ENCODE results near the gene MESD.

The MESD gene

GRCh38 chr15:80913541-80913940 lies 76.1 kb downstream of the MESD start:
- Histone ChIP-seq H3K36me3 (no peaks in the 10 kb centered on the region), H3K4me3 (ENCODE audit: low read depth in 1 of 2, low read length in 1 of 2) (no peak overlapping the region), H3K9me3 (no peaks in the 10 kb centered on the region), H3K27me3 (no peaks in the 10 kb centered on the region), H3K27ac (no peak overlapping the region), H3K4me1 (ENCODE audit: control insufficient read depth in 1 of 2, insufficient read depth in 1 of 2, low read depth in 1 of 2, low read length in 1 of 2) (no peaks in the 10 kb centered on the region)
- no peak for TF ChIP-seq CTCF (IDR thresholded peaks at IDR 0.05)

- H3K36me3 ChIP-seq: no peaks in the 10 kb centered on the region
- H3K4me1 ChIP-seq (ENCODE audit: control insufficient read depth in 1 of 2, insufficient read depth in 1 of 2, low read depth in 1 of 2, low read length in 1 of 2): no peaks in the 10 kb centered on the region
- H3K4me3 ChIP-seq (ENCODE audit: low read depth in 1 of 2, low read length in 1 of 2): no peak overlapping the region
- H3K27ac ChIP-seq: no peak overlapping the region
- TF ChIP-seq CTCF (IDR thresholded peaks at IDR 0.05): no peak
- no peaks in the 10 kb centered on the region for H3K9me3 ChIP-seq
- no peaks in the 10 kb centered on the region for H3K27me3 ChIP-seq
Measured at GRCh38 chr15:80912673-80913072, 76.9 kb downstream of the MESD start.

- H3K27ac ChIP-seq: no peak overlapping the region
- H3K9me3 ChIP-seq: no peaks in the 10 kb centered on the region
- no peaks in the 10 kb centered on the region for H3K36me3 ChIP-seq
Measured at GRCh38 chr15:80911821-80912220, 77.8 kb downstream of the MESD start.

GRCh38 chr15:80906159-80906766 lies 83.4 kb downstream of the MESD start:
- Histone ChIP-seq H3K36me3 (no peaks in the 10 kb centered on the region), H3K4me1 (ENCODE audit: control insufficient read depth in 1 of 2, insufficient read depth in 1 of 2, low read depth in 1 of 2, low read length in 1 of 2) (no peaks in the 10 kb centered on the region)

More at GRCh38 chr15:80911821-80912220, 77.8 kb downstream of the MESD start:
- Histone ChIP-seq H3K4me3 (ENCODE audit: low read depth in 1 of 2, low read length in 1 of 2) (no peak overlapping the region), H3K4me1 (ENCODE audit: control insufficient read depth in 1 of 2, insufficient read depth in 1 of 2, low read depth in 1 of 2, low read length in 1 of 2) (no peaks in the 10 kb centered on the region), H3K27me3 (no peaks in the 10 kb centered on the region)
- TF ChIP-seq CTCF (IDR thresholded peaks at IDR 0.05): no peak

GRCh38 chr15:80904998-80905397 lies 84.6 kb downstream of the MESD start:
- Histone ChIP-seq H3K4me1 (ENCODE audit: control insufficient read depth in 1 of 2, insufficient read depth in 1 of 2, low read depth in 1 of 2, low read length in 1 of 2) (no peaks in the 10 kb centered on the region), H3K4me3 (ENCODE audit: low read depth in 1 of 2, low read length in 1 of 2) (no peak overlapping the region), H3K27ac (no peak overlapping the region), H3K36me3 (no peaks in the 10 kb centered on the region), H3K9me3 (no peaks in the 10 kb centered on the region), H3K27me3 (no peaks in the 10 kb centered on the region)
- TF ChIP-seq CTCF (IDR thresholded peaks at IDR 0.05): no peak

More at GRCh38 chr15:80906159-80906766, 83.4 kb downstream of the MESD start:
- Histone ChIP-seq H3K27me3 (no peaks in the 10 kb centered on the region), H3K27ac (no peak overlapping the region), H3K4me3 (ENCODE audit: low read depth in 1 of 2, low read length in 1 of 2) (no peak overlapping the region), H3K9me3 (no peaks in the 10 kb centered on the region)
- TF ChIP-seq CTCF (IDR thresholded peaks at IDR 0.05): no peak
